Upper lobe of left lung (tissue), 6 donors: ENCODE data around the gene POU3F2. TPM values are rescaled to one million over a fixed set of nuclear protein-coding genes. Genes with fewer than 3 reads are reported as not detected.

ENCODE experiments used
- ATAC-seq, 2 donors: fragments of 200-7000 bp; cut with Tn5 transposase; one replicate each; pipeline ENCODE4 v1.9.1; 2022; ENCODE audit warnings: mild to moderate bottlenecking in 2 of 2, moderate library complexity in 2 of 2; ENCODE audit not compliant: low FRiP score in 2 of 2
- DNase-seq, 2 donors: peaks; one replicate each; pipeline ENCODE4 v3.0.0-alpha.2; 2019 to 2020
- H3K27ac ChIP-seq, 4 donors: fragments of 200-600 bp; sonication (generic); one replicate each; pipeline ENCODE4 v1.5.1; 2016 to 2019
- H3K27me3 ChIP-seq, 4 donors: fragments of 200-600 bp; sonication (generic); one replicate each; pipeline ENCODE4 v1.5.1; 2017 to 2019
- H3K36me3 ChIP-seq, 4 donors: fragments of 200-600 bp; sonication (generic); one replicate each; pipeline ENCODE4 v1.5.1; 2016 to 2019
- H3K4me1 ChIP-seq, 4 donors: fragments of 200-600 bp; sonication (generic); one replicate each; pipeline ENCODE4 v1.5.1; 2018 to 2019
- H3K4me3 ChIP-seq, 4 donors: fragments of 200-600 bp; sonication (generic); one replicate each; pipeline ENCODE4 v1.5.1; 2017 to 2019; ENCODE audit warnings: mild to moderate bottlenecking in 2 of 4, moderate library complexity in 1 of 4
- H3K9me3 ChIP-seq, 4 donors: fragments of 200-600 bp; sonication (generic); one replicate each; pipeline ENCODE4 v1.5.1; 2018 to 2019
- CTCF ChIP-seq, 6 experiments: fragments of 450-650 bp in 4 of 6; fragments of 200-600 bp in 2 of 6; sonication (generic) in 2 of 6; IDR thresholded peaks; one replicate each; pipeline ENCODE4 v1.5.1; 2016 to 2019; ENCODE audit warnings: antibody characterized with exemption in 6 of 6
- EP300 ChIP-seq, 4 donors: sonication (generic); formaldehyde crosslinking; IDR thresholded peaks; one replicate each; pipeline ENCODE4 v1.5.1; 2017; ENCODE audit warnings: antibody characterized with exemption in 4 of 4, control low read depth in 2 of 4
- POLR2A ChIP-seq, 4 donors: fragments of 450-650 bp; IDR thresholded peaks; one replicate each; pipeline ENCODE4 v1.5.1; 2016 to 2017; ENCODE audit warnings: antibody characterized with exemption in 4 of 4, mild to moderate bottlenecking in 2 of 4
- POLR2AphosphoS5 ChIP-seq, 2 donors: sonication (generic); formaldehyde crosslinking; IDR thresholded peaks; one replicate each; pipeline ENCODE4 v1.5.1; 2017; ENCODE audit warnings: antibody characterized with exemption in 2 of 2
- WGBS, 2 donors: methylation state at CpG; one replicate each; pipeline ENCODE4 v1.1.5; 2017 to 2018; 5-methylcytosine and 5-hydroxymethylcytosine counted together
- total RNA-seq, 6 donors: library from RNA; depleted of rRNA in 4 of 6; stranded (reverse); fragments of >200 nt in 4 of 6; gene quantifications; one replicate each; pipeline versions ENCODE4 v1.1.0 to v1.2.1, GENCODE V29; 2016 to 2021
- donor health status: DM: no; HTN: no; CAD: no; lungs with moderate emphysema.
- donor health status: DM: no; HTN: yes; CAD: no; lungs with severe emphysema.

The POU3F2 gene
- not detected for total RNA-seq

DNA sequence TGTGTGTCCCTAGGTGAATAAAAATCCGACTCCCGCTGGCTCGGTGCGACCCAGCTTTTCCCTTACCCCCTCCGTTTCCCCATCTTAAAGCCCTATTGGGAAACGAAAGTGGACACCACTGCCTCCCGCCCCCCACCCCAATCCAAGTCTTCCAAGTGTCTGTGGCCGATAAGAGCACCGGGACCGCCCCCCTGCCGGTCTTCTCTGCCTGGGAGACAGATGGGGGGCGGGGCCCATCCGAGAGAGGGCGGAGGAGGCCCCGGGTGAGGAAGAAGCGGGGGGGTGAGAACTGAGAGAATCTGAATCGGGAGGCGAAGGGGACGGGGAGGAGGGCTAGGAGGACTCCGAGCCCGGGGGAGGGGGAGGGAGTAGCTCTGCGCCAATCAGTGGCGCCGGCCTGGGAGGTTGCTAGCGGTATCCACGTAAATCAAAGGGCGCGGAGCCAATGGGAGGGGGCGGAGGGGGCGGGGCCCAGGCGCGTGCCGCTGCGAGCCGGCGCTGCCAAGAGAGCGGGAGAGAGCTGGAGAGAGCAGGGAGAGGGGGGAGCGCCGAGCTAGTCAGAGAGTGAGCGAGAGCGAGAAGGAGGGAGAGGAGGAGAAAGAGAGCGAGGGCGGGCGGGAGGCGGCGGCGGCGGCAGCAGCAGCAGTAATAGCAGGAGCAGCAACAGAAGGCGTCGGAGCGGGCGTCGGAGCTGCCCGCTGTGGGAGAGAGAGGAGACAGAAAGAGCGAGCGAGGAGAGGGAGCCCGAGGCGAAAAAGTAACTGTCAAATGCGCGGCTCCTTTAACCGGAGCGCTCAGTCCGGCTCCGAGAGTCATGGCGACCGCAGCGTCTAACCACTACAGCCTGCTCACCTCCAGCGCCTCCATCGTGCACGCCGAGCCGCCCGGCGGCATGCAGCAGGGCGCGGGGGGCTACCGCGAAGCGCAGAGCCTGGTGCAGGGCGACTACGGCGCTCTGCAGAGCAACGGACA is at the start of gene POU3F2:
TSS of gene POU3F2 (plus strand) at position 515 of the 972 bp plus-strand sequence. CDS start at position 815, 300 bp downstream.
- 1% methylated on average over 49 to 70 of the region's 83 CpGs for WGBS, 2 donors
- TF ChIP-seq EP300 (IDR thresholded peaks at IDR 0.05) (no peak), CTCF (IDR thresholded peaks at IDR 0.05) (no peak), POLR2AphosphoS5 (IDR thresholded peaks at IDR 0.05) (no peak), POLR2A (IDR thresholded peaks at IDR 0.05) (no peak)
- peak; percentile 75 for ATAC-seq

GRCh38 chr6:98787435-98787834 is 46.9 kb upstream of the POU3F2 start:
- no peaks in the 10 kb centered on the region for H3K27me3 ChIP-seq
- no peak for DNase-seq

More for the DNA sequence above, at the start of gene POU3F2:
- Histone ChIP-seq H3K4me3 (peak within 1 kb of the TSS; percentile 9 to 58 (median 54)), H3K4me1 (peaks cover 45 to 62% (median 50%) of the 10 kb centered on the region in 4 donors), H3K27ac (no peak within 1 kb of the TSS), H3K9me3 (no peaks in the 10 kb centered on the region), H3K36me3 (no peaks in the 10 kb centered on the region), H3K27me3 (peaks cover 2 to 79% (median 38%) of the 10 kb centered on the region in 4 donors)
- peak; percentile 67 to 92 for DNase-seq

DNA sequence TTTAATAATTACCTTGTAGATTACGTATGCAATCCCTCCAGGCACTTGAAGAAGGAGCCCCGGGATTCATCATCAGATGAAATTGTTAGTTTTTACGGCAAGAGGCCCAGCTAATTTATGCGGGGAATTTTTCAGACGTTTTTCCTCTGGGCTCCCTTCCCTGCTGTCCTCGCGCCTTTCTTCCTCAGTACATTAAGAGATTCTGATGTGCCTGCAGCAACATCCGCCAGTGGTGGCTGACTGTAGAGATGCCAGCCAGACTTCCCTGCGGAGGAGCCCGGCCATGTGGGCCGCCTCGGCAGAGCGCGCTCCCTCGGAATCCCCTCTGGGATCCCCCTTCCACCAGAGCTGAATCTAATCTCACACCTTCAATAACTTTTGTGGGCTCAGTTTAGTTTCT is 46.4 kb upstream of the POU3F2 start:
- Histone ChIP-seq H3K27ac (no peak overlapping the region), H3K27me3 (no peaks in the 10 kb centered on the region), H3K4me3 (no peak overlapping the region), H3K4me1 (no peaks in the 10 kb centered on the region), H3K36me3 (no peaks in the 10 kb centered on the region), H3K9me3 (no peaks in the 10 kb centered on the region)
- WGBS, 2 donors = 33 to 44% methylated on average over 15 of the region's 15 CpGs
- no peak for ATAC-seq
- DNase-seq = peak in 1 of 2 donors; percentile 55
- TF ChIP-seq EP300 (IDR thresholded peaks at IDR 0.05) (no peak), POLR2AphosphoS5 (IDR thresholded peaks at IDR 0.05) (no peak), POLR2A (IDR thresholded peaks at IDR 0.05) (no peak), CTCF (IDR thresholded peaks at IDR 0.05) (no peak)

More at GRCh38 chr6:98787435-98787834, 46.9 kb upstream of the POU3F2 start:
- no peak for TF ChIP-seq CTCF (IDR thresholded peaks at IDR 0.05)
- no peak for TF ChIP-seq POLR2A (IDR thresholded peaks at IDR 0.05)
- TF ChIP-seq POLR2AphosphoS5 (IDR thresholded peaks at IDR 0.05) = no peak
- no peak for TF ChIP-seq EP300 (IDR thresholded peaks at IDR 0.05)
- H3K27ac ChIP-seq = no peak overlapping the region
- H3K4me3 ChIP-seq = no peak overlapping the region
- WGBS, 2 donors = 58% methylated on average over 8 of the region's 8 CpGs
- no peak for ATAC-seq
- H3K36me3 ChIP-seq = no peaks in the 10 kb centered on the region
- no peaks in the 10 kb centered on the region for H3K4me1 ChIP-seq
- H3K9me3 ChIP-seq = no peaks in the 10 kb centered on the region

DNA sequence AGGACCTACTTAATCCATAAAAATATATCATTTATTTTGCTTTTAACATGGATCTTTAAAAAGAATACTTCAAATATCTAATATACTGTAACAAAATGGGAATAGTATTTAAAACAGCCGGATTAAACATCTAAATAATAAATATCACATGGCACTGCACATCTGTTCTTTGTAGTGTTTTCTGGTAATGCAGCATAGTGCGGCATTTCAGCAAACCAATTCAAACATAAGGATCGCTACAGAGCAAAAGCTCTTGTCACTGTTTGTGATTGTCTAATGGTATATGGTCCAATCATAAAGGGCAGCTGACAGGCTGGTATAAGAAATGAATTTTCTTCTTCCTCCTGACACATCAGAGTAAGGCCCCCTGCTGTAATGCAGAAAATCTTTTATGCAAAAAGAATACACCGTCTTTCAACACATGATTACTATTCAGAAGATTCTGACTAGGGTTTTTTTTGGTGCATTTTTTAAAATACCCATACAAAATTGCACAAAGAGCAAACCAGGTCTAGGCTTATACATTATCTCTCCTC is 40.0 kb upstream of the POU3F2 start:
- no peaks in the 10 kb centered on the region for H3K4me1 ChIP-seq
- H3K27me3 ChIP-seq = no peaks in the 10 kb centered on the region
- DNase-seq = no peak
- H3K9me3 ChIP-seq = no peaks in the 10 kb centered on the region
- no peak for ATAC-seq
- H3K4me3 ChIP-seq = no peak overlapping the region
- WGBS, 2 donors = 68 to 78% methylated on average over 4 of the region's 4 CpGs
- TF ChIP-seq POLR2A (IDR thresholded peaks at IDR 0.05) (no peak), CTCF (IDR thresholded peaks at IDR 0.05) (no peak), EP300 (IDR thresholded peaks at IDR 0.05) (no peak), POLR2AphosphoS5 (IDR thresholded peaks at IDR 0.05) (no peak)
- H3K27ac ChIP-seq = no peak overlapping the region
- no peaks in the 10 kb centered on the region for H3K36me3 ChIP-seq
